ENCODE data around the gene VCL. TPM values are rescaled to one million over a fixed set of nuclear protein-coding genes. Genes with fewer than 3 reads are reported as not detected.

Gene VCL
- total RNA-seq, 4 donors from 2014 or later, result 96.1 to 133 (median 120) TPM

GRCh38 chr10:74036474-74036873 lies 38.6 kb downstream of the VCL start:
- no peak for TF ChIP-seq POLR2A (IDR thresholded peaks at IDR 0.05)
- no peak for TF ChIP-seq EP300 (IDR thresholded peaks at IDR 0.05; ENCODE audit: low read depth)
- TF ChIP-seq CTCF (IDR thresholded peaks at IDR 0.05), result no peak
- TF ChIP-seq POLR2AphosphoS5 (IDR thresholded peaks at IDR 0.05), result no peak
- Histone ChIP-seq H3K9me3 (no peaks in the 10 kb centered on the region), H3K36me3 (peaks cover 0 to 5% (median 2%) of the 10 kb centered on the region in 4 donors), H3K4me1 (peaks cover 10 to 41% (median 23%) of the 10 kb centered on the region in 4 donors), H3K27me3 (no peaks in the 10 kb centered on the region), H3K27ac (no peak overlapping the region), H3K4me3 (no peak overlapping the region)
- in situ Hi-C loops (cut with MboI; ENCODE audit: low pct_ligation_motif_present in 1 of 4, low pct_unique_long_range_greater_than_20kb in 1 of 4, low sequenced_read_pairs in 3 of 4) (no loop called here), intact Hi-C loops (cut with DNase I; ENCODE audit: low total_unique reads) (no loop called here)
- no peak for DNase-seq
- WGBS, 2 donors (ENCODE audit: low coverage in 1 of 2), result 80 to 86% methylated on average over 3 to 4 of the region's 4 CpGs

- Histone ChIP-seq H3K4me3 (no peak overlapping the region), H3K27me3 (no peaks in the 10 kb centered on the region), H3K9me3 (no peaks in the 10 kb centered on the region), H3K27ac (peak overlapping the region; percentile 58 to 82 (median 68)), H3K36me3 (peaks cover 0 to 18% (median 8%) of the 10 kb centered on the region in 4 donors), H3K4me1 (peaks cover 7 to 28% (median 20%) of the 10 kb centered on the region in 4 donors)
- intact Hi-C loops (cut with DNase I; ENCODE audit: low total_unique reads) (no loop called here), in situ Hi-C loops (cut with MboI; ENCODE audit: low pct_ligation_motif_present in 1 of 4, low pct_unique_long_range_greater_than_20kb in 1 of 4, low sequenced_read_pairs in 3 of 4) (no loop called here)
- peak in 2 of 3 donors; percentile 7 to 19 for TF ChIP-seq POLR2AphosphoS5 (IDR thresholded peaks at IDR 0.05)
- TF ChIP-seq CTCF (IDR thresholded peaks at IDR 0.05), result no peak
- DNase-seq, result peak; percentile 18
- WGBS, 2 donors (ENCODE audit: low coverage in 1 of 2), result 59 to 67% methylated on average over 5 of the region's 5 CpGs
These were observed 41.7 kb downstream of the VCL start for GRCh38 chr10:74039561-74040145.

GRCh38 chr10:74040200-74041126 lies 42.5 kb downstream of the VCL start:
- peaks cover 0 to 18% (median 8%) of the 10 kb centered on the region in 4 donors for H3K36me3 ChIP-seq
- TF ChIP-seq POLR2AphosphoS5 (IDR thresholded peaks at IDR 0.05), result no peak
- no peak for TF ChIP-seq EP300 (IDR thresholded peaks at IDR 0.05; ENCODE audit: low read depth)
- TF ChIP-seq POLR2A (IDR thresholded peaks at IDR 0.05), result no peak
- no peak for TF ChIP-seq CTCF (IDR thresholded peaks at IDR 0.05)
- 50 to 77% methylated on average over 1 to 3 of the region's 3 CpGs for WGBS, 2 donors (ENCODE audit: low coverage in 1 of 2)
- H3K27ac ChIP-seq, result peak overlapping the region; percentile 58 to 82 (median 68)
- H3K27me3 ChIP-seq, result no peaks in the 10 kb centered on the region
- H3K4me1 ChIP-seq, result peaks cover 4 to 26% (median 20%) of the 10 kb centered on the region in 4 donors
- H3K9me3 ChIP-seq, result no peaks in the 10 kb centered on the region
- in situ Hi-C loops (cut with MboI; ENCODE audit: low pct_ligation_motif_present in 1 of 4, low pct_unique_long_range_greater_than_20kb in 1 of 4, low sequenced_read_pairs in 3 of 4) (no loop called here), intact Hi-C loops (cut with DNase I; ENCODE audit: low total_unique reads) (no loop called here)
- no peak overlapping the region for H3K4me3 ChIP-seq
- no peak for DNase-seq

GRCh38 chr10:74044419-74044818 lies 46.5 kb downstream of the VCL start:
- Histone ChIP-seq H3K27ac (no peak overlapping the region), H3K4me3 (no peak overlapping the region), H3K27me3 (no peaks in the 10 kb centered on the region), H3K9me3 (no peaks in the 10 kb centered on the region), H3K4me1 (peaks cover 0 to 35% (median 19%) of the 10 kb centered on the region in 4 donors), H3K36me3 (peaks cover 0 to 17% (median 6%) of the 10 kb centered on the region in 4 donors)
- in situ Hi-C loops (cut with MboI; ENCODE audit: low pct_ligation_motif_present in 1 of 4, low pct_unique_long_range_greater_than_20kb in 1 of 4, low sequenced_read_pairs in 3 of 4) (no loop called here), intact Hi-C loops (cut with DNase I; ENCODE audit: low total_unique reads) (no loop called here)
- TF ChIP-seq EP300 (IDR thresholded peaks at IDR 0.05; ENCODE audit: low read depth), result no peak
- no peak for TF ChIP-seq CTCF (IDR thresholded peaks at IDR 0.05)
- TF ChIP-seq POLR2A (IDR thresholded peaks at IDR 0.05), result no peak
- no peak for TF ChIP-seq POLR2AphosphoS5 (IDR thresholded peaks at IDR 0.05)
- 92 to 100% methylated on average over 2 of the region's 2 CpGs for WGBS, 2 donors (ENCODE audit: low coverage in 1 of 2)
- no peak for DNase-seq

All from transverse colon (tissue), 4 donors.